Dendritic cell treated with granulocyte-macrophage colony-stimulating factor and Interleukin-4, amounts not matched to agents 40 ng/mL and 50 ng/mL, for 4 days (primary cell): ENCODE measurements around the gene DEFB115.
"Not testable (repeated sequence)": the region's sequence is repeated elsewhere in the genome, so short reads cannot be mapped to it uniquely, and the experiment has no call there.

Experiments
- H3K27ac Mint-ChIP-seq: one replicate; pipeline ENCODE4 v1.8.0; 2022; ENCODE audit warnings: mild to moderate bottlenecking, mixed read lengths
- H3K27me3 Mint-ChIP-seq: one replicate; pipeline ENCODE4 v1.8.0; 2022; ENCODE audit warnings: mild to moderate bottlenecking, mixed read lengths
- H3K36me3 Mint-ChIP-seq: one replicate; pipeline ENCODE4 v1.8.0; 2022; ENCODE audit warnings: low read depth, mixed read lengths
- H3K4me1 Mint-ChIP-seq: one replicate; pipeline ENCODE4 v1.8.0; 2022; ENCODE audit warnings: low read depth, mixed read lengths
- H3K4me3 Mint-ChIP-seq: one replicate; pipeline ENCODE4 v1.8.0; 2022; ENCODE audit warnings: mild to moderate bottlenecking, moderate library complexity, mixed read lengths
- H3K9me3 Mint-ChIP-seq: one replicate; pipeline ENCODE4 v1.8.0; 2022; ENCODE audit warnings: mixed read lengths
- intact Hi-C: fragments of 100-400 bp; cut with micrococcal nuclease; formaldehyde crosslinking; loops from one replicate; pipeline ENCODE4 v1.15.0; 2022

The DEFB115 gene, protein sequence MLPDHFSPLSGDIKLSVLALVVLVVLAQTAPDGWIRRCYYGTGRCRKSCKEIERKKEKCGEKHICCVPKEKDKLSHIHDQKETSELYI

DNA sequence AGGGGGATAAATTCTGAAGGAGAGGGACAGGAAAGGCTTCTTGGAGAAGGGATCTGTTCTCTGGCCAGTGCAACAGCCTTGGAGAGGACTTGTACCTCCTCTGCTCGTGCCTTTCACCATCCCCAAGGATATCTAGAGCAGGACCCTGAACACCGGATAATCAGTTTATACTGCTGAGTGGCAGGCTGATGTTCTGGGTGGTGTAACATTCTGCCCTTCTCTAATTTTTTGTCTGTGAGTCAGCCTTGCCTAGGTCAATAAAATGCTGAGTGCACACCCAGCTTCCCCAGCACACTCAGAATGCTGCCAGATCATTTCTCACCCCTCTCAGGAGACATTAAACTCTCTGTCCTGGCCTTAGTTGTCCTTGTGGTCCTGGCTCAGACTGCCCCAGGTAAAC is at the start of gene DEFB115:
Gene DEFB115 (plus strand): TSS at position 301 of the 400 bp plus-strand sequence. CDS start 0 bp downstream, at position 301.
- intact Hi-C loops = no loop called here

DNA sequence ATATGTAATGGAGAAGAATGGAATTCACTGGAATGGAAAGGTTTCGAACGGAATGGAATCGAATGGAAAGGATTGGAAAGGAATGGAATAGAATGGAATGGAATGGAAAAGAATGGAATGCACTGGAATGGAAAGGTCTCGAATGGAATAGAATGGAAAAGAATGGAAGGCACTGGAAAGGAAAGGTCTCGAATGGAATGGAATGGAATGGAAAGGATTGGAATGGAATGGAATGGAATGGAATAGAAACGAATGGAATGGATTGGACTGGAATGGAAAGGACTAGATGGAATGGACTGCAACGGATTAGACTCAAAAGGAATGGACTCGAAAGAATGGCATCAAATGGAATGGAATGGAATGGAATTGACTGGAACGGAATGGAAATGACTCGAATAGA is 20.5 kb upstream of the DEFB115 start:
- H3K4me1 Mint-ChIP-seq = no peaks in the 10 kb centered on the region
- H3K4me3 Mint-ChIP-seq = no peak overlapping the region
- H3K27ac Mint-ChIP-seq = no peak overlapping the region
- H3K36me3 Mint-ChIP-seq = no peaks in the 10 kb centered on the region
- no peaks in the 10 kb centered on the region for H3K27me3 Mint-ChIP-seq
- no peaks in the 10 kb centered on the region for H3K9me3 Mint-ChIP-seq
- intact Hi-C loops = no loop called here

More for the DNA sequence above, at the start of gene DEFB115:
- Mint-ChIP-seq H3K27ac (no peak within 1 kb of the TSS), H3K36me3 (no peaks in the 10 kb centered on the region), H3K4me3 (no peak within 1 kb of the TSS), H3K4me1 (no peaks in the 10 kb centered on the region), H3K27me3 (no peaks in the 10 kb centered on the region), H3K9me3 (no peaks in the 10 kb centered on the region)

DNA sequence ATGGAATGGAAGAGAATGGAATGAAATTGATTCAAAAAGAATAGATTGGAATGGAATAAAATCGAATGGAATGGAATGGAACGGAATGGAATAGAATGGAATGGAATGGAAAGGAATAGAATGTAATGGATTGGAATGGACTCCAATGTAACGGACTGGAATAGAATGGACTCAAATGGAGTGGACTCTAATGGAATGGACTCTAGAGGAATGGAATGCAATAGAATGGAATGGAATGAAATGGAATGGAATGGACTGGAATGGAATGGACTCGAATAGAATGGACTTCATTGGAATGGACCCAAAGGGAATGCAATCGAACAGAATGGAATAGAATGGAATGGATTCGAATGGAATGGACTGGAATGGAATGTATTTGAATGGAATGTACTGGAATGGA is 19.7 kb upstream of the DEFB115 start:
- Mint-ChIP-seq H3K4me3 (no peak overlapping the region), H3K9me3 (no peaks in the 10 kb centered on the region), H3K27ac (no peak overlapping the region), H3K4me1 (no peaks in the 10 kb centered on the region), H3K36me3 (no peaks in the 10 kb centered on the region), H3K27me3 (no peaks in the 10 kb centered on the region)
- intact Hi-C loops = no loop called here

DNA sequence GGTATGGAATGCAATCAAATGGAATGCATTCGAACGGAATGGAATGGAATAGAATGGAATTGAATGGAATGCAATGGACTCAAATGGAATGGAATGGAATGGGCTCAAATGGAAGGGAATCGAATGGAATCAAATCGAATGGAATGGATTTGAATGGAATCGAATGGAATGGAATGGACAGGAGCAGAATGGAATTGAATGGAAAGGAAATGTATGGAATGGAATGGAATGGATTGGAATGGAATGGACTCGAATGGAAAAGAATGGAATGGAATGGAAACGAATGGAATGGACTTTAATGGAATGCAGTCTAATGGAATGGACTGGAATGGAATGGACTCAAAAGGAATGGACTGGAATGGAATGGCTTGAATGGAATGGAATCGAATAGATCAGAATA is 18.3 kb upstream of the DEFB115 start:
- no peaks in the 10 kb centered on the region for H3K27me3 Mint-ChIP-seq
- no peaks in the 10 kb centered on the region for H3K9me3 Mint-ChIP-seq
- H3K4me3 Mint-ChIP-seq = no peak overlapping the region
- no peaks in the 10 kb centered on the region for H3K4me1 Mint-ChIP-seq
- no peak overlapping the region for H3K27ac Mint-ChIP-seq
- intact Hi-C loops = no loop called here
- no peaks in the 10 kb centered on the region for H3K36me3 Mint-ChIP-seq

DNA sequence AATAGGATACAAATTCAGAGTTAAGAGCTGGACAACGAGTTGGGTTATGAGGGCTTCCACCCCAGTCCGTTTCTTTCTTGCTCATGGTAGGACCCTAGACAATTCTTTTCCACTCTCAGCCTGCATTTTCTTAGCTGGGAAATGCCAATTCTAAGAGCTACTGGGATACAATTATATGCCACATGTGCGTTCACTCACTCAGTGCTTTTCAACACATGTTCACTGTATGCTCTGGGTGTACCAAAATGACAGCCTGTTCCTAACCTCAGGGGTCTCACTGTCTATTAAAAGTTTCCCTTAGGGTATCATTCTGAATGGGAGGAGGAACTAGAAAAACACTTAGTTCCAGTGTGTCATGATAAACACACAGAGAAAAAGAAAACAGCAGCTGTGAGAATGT is 505 bp upstream of the DEFB115 start:
- H3K27me3 Mint-ChIP-seq = no peaks in the 10 kb centered on the region
- H3K4me3 Mint-ChIP-seq = no peak overlapping the region
- H3K9me3 Mint-ChIP-seq = no peaks in the 10 kb centered on the region
- H3K27ac Mint-ChIP-seq = no peak overlapping the region
- no peaks in the 10 kb centered on the region for H3K36me3 Mint-ChIP-seq
- intact Hi-C loops = no loop called here
- H3K4me1 Mint-ChIP-seq = no peaks in the 10 kb centered on the region

DNA sequence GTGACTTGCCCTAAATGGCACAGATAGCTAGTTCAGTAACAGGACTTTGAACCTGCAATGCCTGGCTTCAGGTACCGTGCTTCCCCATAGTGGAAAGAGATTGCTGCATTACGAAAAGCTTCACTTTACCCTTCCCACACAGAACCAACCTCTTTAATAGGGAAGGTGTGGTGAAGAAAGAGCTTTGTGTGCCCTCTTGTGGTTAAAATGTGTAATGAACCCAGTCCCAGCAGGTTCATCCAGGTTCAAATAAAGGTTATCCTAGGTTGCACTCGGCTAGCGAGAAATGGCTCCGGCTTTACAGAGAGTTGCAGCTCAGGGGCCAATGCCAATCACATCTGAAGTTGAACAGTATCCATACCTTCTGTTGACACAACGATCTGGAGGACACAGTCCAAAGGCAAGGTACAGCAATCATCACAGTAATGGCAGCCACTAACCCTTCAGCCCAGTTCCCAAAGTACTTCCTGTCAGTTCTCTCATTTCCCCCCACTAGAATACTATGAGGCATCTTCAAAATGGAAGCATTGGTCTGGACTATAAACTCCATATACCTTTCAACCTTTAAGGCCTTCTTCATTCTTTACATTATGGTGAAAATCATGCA is 3.0 kb downstream of the DEFB115 start:
- Mint-ChIP-seq H3K4me3 (no peak overlapping the region), H3K9me3 (peaks cover under 1% of the 10 kb centered on the region), H3K36me3 (no peaks in the 10 kb centered on the region), H3K4me1 (no peaks in the 10 kb centered on the region), H3K27ac (no peak overlapping the region), H3K27me3 (no peaks in the 10 kb centered on the region)
- intact Hi-C loops = loop anchor here (10.0 kb wide), 2 partner anchors 1726 to 1816 kb away; no protein-coding TSS in a partner anchor

DNA sequence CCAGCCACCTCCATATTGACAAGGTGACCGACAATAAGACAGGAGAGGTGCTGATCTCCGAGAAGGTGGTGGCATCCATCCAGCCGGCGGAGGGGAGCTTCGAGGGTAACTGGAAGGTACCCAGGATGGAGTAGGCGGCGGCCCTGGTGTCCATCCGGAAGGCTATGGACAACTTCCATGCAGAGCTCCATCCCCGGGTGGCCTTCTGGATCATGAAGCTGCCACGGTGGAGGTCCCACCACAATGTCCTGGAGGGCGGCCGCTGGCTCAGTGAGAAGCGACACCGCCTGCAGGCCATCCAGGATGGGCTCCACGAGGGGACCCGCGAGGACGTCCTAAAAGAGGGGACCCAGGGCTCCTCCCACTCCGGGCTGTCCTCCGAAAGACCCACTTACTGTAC is 17.0 kb downstream of the DEFB115 start:
- Mint-ChIP-seq H3K36me3 (no peaks in the 10 kb centered on the region), H3K4me3 (no peak overlapping the region), H3K9me3 (peaks cover 64% of the 10 kb centered on the region), H3K27me3 (no peaks in the 10 kb centered on the region), H3K27ac (no peak overlapping the region), H3K4me1 (no peaks in the 10 kb centered on the region)
- intact Hi-C loops = no loop called here

DNA sequence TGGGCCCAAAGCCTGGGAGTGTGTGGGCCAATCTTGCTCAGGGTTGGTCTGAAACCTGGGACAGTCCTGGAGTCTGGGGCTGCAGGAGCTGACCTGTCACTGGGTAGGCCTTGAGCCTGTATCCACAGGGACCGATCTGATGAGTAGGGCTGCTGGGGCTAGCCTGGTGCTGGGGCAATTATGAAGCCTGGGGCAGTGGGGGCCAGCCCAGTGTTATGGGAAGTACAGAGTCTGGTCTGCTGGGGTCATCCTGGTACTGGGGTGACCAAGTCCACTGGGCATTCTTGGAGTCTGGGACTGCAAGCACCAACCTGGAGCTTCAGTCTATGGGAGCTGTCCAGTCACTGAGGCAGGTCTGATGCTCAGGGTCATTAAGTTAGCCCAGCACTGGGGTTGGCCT is 20.7 kb downstream of the DEFB115 start:
- Mint-ChIP-seq H3K4me1 (no peaks in the 10 kb centered on the region), H3K9me3 (peaks cover 43% of the 10 kb centered on the region), H3K27ac (no peak overlapping the region), H3K27me3 (no peaks in the 10 kb centered on the region), H3K4me3 (no peak overlapping the region), H3K36me3 (no peaks in the 10 kb centered on the region)
- intact Hi-C loops = no loop called here

DNA sequence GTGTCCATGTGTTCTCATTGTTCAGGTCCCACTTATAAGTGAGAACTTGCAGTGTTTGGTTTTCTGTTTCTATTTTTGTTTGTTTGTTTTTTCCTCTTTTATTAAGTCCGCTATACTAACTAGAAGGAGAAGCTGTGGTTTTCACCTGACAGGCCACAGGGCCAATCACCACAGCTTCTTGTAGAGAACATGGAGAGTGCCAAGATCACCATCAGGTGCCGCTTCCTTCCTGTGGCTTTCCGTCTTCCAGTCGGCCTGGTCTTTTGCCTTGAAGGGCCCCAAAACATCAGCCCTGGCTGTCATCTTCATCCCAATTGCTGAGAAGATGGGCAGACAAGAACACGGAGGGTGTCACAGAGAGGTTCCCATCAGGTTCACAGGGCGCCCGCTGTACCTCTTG is 27.5 kb downstream of the DEFB115 start:
- H3K4me3 Mint-ChIP-seq, intact Hi-C loops, H3K4me1 Mint-ChIP-seq, H3K36me3 Mint-ChIP-seq, H3K27ac Mint-ChIP-seq, H3K27me3 Mint-ChIP-seq: not testable (repeated sequence)
- H3K9me3 Mint-ChIP-seq = peaks cover 55% of the 10 kb centered on the region

DNA sequence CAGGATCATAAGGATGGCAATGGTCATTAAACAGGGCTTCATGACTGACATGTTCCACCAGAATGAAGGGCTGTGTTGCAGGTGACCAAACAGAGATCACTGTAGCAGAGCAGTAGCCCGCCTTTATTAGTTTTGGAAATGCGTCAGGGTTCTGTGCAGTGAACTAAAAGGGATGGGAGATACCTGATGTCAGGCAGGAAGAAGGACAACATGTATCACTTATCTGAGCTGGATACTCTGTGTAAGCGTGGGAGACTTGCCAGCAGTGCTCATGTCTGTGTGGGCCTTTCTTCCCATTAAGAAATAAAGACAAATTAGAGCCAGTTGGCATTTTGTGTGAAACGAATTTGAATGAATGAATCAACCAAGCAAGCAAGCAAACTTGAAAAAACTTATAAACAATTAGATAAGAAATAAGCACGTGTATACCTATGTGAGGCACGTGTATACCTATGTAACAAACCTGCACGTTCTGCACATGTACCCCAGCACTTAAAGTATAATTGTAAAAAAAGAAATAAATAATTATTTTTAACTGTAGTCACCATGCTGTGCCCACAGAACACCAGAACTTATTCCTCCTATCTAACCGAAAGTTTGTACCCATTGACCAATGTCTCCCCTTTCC is 51.2 kb downstream of the DEFB115 start, which contains the start of gene DEFB116:
Gene DEFB116 (minus strand): TSS at position 51 of the 628 bp plus-strand sequence. CDS start 0 bp downstream, at position 51.
- H3K27me3 Mint-ChIP-seq = no peaks in the 10 kb centered on the region
- no peak within 1 kb of the TSS for H3K4me3 Mint-ChIP-seq
- H3K36me3 Mint-ChIP-seq = no peaks in the 10 kb centered on the region
- no peaks in the 10 kb centered on the region for H3K9me3 Mint-ChIP-seq
- no peak within 1 kb of the TSS for H3K27ac Mint-ChIP-seq
- intact Hi-C loops = no loop called here
- no peaks in the 10 kb centered on the region for H3K4me1 Mint-ChIP-seq
